GM06990 (cell line): Measurements from ENCODE around the gene PAK5.

Experiments
- DNase-seq: peaks from one replicate; pipeline ENCODE4 v3.0.0-alpha.2; 2011; ENCODE audit not compliant: insufficient read length; ENCODE audit errors: extremely low read depth
- H3K27me3 ChIP-seq: replicated peaks from 2 replicates; pipeline ENCODE4 v1.6.0; 2011; ENCODE audit warnings: low read length; ENCODE audit not compliant: control insufficient read depth, insufficient read depth
- H3K36me3 ChIP-seq: 2 replicates; pipeline ENCODE4 v1.5.1; 2011; ENCODE audit warnings: low read length; ENCODE audit not compliant: control insufficient read depth, insufficient read depth
- H3K4me3 ChIP-seq: replicated peaks from 2 replicates; pipeline ENCODE4 v1.5.1; 2011; ENCODE audit warnings: low read depth, mild to moderate bottlenecking, control low read depth, low read length
- CTCF ChIP-seq: IDR thresholded peaks from 2 replicates; pipeline ENCODE4 v1.5.1; 2011; ENCODE audit warnings: low read length, control low read depth, mild to moderate bottlenecking, inconsistent platforms; ENCODE audit not compliant: insufficient read depth, poor library complexity, severe bottlenecking

The PAK5 gene

DNA sequence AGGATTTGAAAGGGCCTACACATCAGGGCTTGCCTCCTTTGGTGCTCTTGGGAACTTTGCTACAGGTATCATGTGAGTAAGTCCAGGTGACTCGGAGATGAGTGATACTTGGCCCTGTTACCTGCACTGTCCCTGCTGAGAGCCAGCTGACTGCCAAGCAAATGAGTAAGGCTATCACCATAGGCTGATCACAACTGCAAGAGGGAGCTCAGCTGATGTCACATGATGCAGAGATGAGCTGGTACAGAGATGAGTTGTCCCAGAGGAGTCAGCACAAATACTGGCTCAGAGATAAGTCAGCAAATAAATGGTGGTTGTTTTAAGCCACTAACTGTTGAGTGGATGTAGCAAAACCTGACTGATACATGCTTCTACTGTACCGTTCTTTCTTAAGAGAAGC is 283.1 kb downstream of the PAK5 start:
- no peak for TF ChIP-seq CTCF
- no peaks in the 10 kb centered on the region for H3K36me3 ChIP-seq
- no peak overlapping the region for H3K4me3 ChIP-seq
- DNase-seq: no peak
- H3K27me3 ChIP-seq: no peaks in the 10 kb centered on the region

DNA sequence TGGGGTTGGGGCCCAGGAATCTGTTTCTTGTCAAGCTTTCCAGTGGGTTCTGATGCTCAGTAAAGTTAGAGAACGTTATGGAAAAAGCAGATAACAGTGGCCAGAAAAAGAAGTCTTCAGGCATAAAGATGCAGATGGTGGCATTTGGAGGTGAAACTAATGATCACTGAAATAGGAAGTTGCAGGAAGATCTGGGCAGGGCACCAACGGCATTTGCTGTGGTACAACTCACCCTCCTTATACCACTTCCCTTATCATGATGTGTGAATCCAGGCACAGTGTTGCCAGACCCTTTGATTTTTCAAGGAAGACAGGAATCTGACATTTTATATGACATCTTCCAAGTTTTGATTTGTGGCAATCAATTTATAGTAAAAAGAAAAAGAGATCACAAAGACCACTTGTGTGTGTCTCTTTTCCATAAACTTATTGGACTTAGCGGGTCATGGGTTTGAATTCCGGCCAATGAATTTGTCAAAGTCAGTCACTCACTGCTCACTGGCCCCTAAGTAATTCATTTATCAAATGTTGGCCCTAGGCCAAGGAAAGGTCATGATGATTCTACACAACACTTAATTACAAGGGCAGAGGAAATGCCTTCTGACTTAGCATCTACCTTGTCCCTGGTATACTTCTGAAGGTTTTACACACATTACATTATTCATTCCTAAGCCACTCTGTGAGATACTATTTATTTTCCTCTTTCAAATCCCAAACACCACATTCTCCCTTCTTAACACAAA is 286.9 kb downstream of the PAK5 start:
- Histone ChIP-seq H3K27me3 (no peaks in the 10 kb centered on the region; the same call in 1 of the 2 replicates), H3K4me3 (no peak overlapping the region), H3K36me3 (no peaks in the 10 kb centered on the region)
- TF ChIP-seq CTCF: no peak
- no peak for DNase-seq

- no peak for DNase-seq
- H3K36me3 ChIP-seq: no peaks in the 10 kb centered on the region
- H3K4me3 ChIP-seq: no peak overlapping the region
- no peaks in the 10 kb centered on the region; the same call in 1 of the 2 replicates for H3K27me3 ChIP-seq
- no peak for TF ChIP-seq CTCF
Measured at GRCh38 chr20:9550871-9551270, 288.0 kb downstream of the PAK5 start.

GRCh38 chr20:9550283-9550682 is 288.6 kb downstream of the PAK5 start:
- H3K36me3 ChIP-seq: no peaks in the 10 kb centered on the region

DNA sequence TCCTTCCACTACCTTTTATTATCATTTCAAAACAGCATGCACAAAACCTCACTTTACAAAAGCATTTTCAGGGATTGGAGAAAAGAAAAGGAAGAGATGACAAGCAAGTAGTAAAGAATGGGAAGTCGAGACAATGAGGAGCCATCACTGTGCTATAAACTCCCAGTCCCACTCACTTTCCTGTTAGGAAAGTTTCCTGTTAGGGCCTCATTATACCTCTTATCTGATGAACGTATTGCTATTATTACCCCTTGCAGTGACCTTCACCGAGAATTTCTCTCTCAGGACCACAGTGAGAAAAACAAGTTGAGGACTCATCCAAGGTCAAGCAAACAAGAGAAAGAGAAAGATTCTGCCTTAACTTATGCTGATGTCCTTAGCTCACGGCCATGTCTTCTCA is 295.7 kb downstream of the PAK5 start:
- no peaks in the 10 kb centered on the region for H3K36me3 ChIP-seq
- no peak for TF ChIP-seq CTCF
- no peak for DNase-seq
- H3K27me3 ChIP-seq: no peaks in the 10 kb centered on the region
- no peak overlapping the region for H3K4me3 ChIP-seq

More at GRCh38 chr20:9550283-9550682, 288.6 kb downstream of the PAK5 start:
- Histone ChIP-seq H3K4me3 (no peak overlapping the region), H3K27me3 (no peaks in the 10 kb centered on the region; the same call in 1 of the 2 replicates)
- no peak for TF ChIP-seq CTCF
- DNase-seq: no peak
